PC-3 (cell line): ENCODE measurements around the gene BCL2L13.

Experiments
- EZH2 ChIP-seq: fragments of 300-600 bp; sonication (generic); IDR thresholded peaks from one replicate; pipeline ENCODE4 v1.6.1; 2017; ENCODE audit warnings: antibody characterized with exemption, mild to moderate bottlenecking, low read length; ENCODE audit not compliant: unreplicated experiment
- EZH2phosphoT487 ChIP-seq: fragments of 300-600 bp; sonication (generic); IDR thresholded peaks from 2 replicates; pipeline ENCODE4 v1.6.1; 2018; ENCODE audit warnings: mild to moderate bottlenecking, antibody characterized with exemption, low read length, borderline replicate concordance
- TF ChIP-seq, protein P1 (sequence below): fragments of 300-600 bp; sonication (generic); conservative IDR thresholded peaks from 2 replicates; pipeline ENCODE4 v1.5.1; 2017; ENCODE audit warnings: antibody characterized with exemption, low read depth, mild to moderate bottlenecking, low read length

DNA sequence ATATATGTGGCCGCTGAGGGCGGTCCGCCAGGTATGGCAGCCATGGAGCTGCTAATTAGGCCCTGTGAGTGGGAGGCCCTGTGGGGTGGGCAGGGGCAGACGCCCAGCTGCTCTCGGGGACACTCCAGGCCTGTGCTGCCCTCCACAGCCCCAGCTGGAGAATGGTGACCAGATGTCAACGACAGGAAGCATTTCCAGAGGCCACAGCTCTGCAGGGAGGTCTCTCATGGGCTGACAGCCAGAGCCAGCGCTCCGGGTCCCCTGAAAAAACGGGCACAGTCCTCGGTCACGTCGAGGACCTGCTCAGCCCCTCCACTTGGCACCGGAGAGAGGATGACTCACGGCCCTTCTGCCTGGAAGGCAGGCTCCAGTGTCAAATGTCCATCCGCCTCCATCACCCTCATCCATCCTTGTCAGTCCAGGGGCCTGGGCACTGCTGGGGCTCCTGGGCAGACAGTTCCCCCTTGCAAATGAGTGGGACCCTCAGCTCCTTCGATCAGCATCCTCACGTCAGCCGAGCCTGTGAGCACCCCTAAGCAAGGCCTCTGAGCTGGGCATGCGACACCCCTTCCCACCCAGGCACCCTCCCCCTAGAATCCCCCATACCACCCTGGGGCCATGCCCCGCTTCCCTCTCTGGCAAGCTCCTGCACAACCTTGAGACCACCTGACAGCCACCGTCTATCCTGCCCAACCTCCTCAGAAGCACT is 133.8 kb downstream of the BCL2L13 start:
- TF ChIP-seq, protein P1, sequence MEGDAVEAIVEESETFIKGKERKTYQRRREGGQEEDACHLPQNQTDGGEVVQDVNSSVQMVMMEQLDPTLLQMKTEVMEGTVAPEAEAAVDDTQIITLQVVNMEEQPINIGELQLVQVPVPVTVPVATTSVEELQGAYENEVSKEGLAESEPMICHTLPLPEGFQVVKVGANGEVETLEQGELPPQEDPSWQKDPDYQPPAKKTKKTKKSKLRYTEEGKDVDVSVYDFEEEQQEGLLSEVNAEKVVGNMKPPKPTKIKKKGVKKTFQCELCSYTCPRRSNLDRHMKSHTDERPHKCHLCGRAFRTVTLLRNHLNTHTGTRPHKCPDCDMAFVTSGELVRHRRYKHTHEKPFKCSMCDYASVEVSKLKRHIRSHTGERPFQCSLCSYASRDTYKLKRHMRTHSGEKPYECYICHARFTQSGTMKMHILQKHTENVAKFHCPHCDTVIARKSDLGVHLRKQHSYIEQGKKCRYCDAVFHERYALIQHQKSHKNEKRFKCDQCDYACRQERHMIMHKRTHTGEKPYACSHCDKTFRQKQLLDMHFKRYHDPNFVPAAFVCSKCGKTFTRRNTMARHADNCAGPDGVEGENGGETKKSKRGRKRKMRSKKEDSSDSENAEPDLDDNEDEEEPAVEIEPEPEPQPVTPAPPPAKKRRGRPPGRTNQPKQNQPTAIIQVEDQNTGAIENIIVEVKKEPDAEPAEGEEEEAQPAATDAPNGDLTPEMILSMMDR, result no peak
- no peak for TF ChIP-seq EZH2
- TF ChIP-seq EZH2phosphoT487, result no peak
